A549 (cell line): ENCODE data around the gene ZBTB46. TPM values are rescaled to one million over a fixed set of nuclear protein-coding genes. Genes with fewer than 3 reads are reported as not detected.

Source experiments
- ATAC-seq, 2 experiments: fragments of 200-7000 bp in 1 of 2; fragments of >200 bp in 1 of 2; cut with Nextera tagmentation in 1 of 2; cut with Tn5 transposase in 1 of 2; 3 replicates each; pipeline versions ENCODE4 v1.8.0 to v1.9.1; 2018 to 2020; ENCODE audit warnings: mild to moderate bottlenecking in 1 of 2, moderate library complexity in 1 of 2
- CTCF ChIA-PET: fragments of 300-600 bp; sonication (Branson Sonifier 250); formaldehyde crosslinking; extraction: SDS; loops from one replicate; lab custom pipeline; 2021; ENCODE audit warnings: antibody characterized with exemption, inconsistent platforms; lab: Yijun Ruan, JAX
- POLR2A ChIA-PET: fragments of 350-600 bp; formaldehyde crosslinking; extraction: SDS; loops from one replicate; lab custom pipeline; 2021; ENCODE audit warnings: antibody characterized with exemption, inconsistent platforms; lab: Yijun Ruan, JAX
- DNase-seq, 2 experiments: peaks; one replicate each; pipeline versions ENCODE4 v3.0.0 to v3.0.0-alpha.2; 2011 to 2016; ENCODE audit warnings: low read depth in 1 of 2, low spot score in 1 of 2
- FAIRE-seq: peaks from 2 replicates; lab custom pipeline; 2011; peaks lifted over from hg19 to GRCh38; lab: Jason Lieb, UNC
- H3K27ac ChIP-seq, 2 experiments: fragments of >200 bp; sonication (Bioruptor Twin); formaldehyde crosslinking; 3 replicates each; pipeline ENCODE4 v1.5.1; 2016 to 2017
- H3K4me1 ChIP-seq: fragments of >200 bp; sonication (Bioruptor Twin); formaldehyde crosslinking; 3 replicates; pipeline ENCODE4 v1.6.1; 2016
- H3K4me2 ChIP-seq: fragments of >200 bp; sonication (Bioruptor Twin); formaldehyde crosslinking; 3 replicates; pipeline ENCODE4 v1.6.1; 2016
- H3K4me3 ChIP-seq: fragments of >200 bp; sonication (Bioruptor Twin); formaldehyde crosslinking; 3 replicates; pipeline ENCODE4 v1.5.1; 2016
- H3K9me3 ChIP-seq: fragments of >200 bp; sonication (Bioruptor Twin); formaldehyde crosslinking; 3 replicates; pipeline ENCODE4 v1.6.1; 2016
- CHD2 ChIP-seq: fragments of 150-350 bp; IDR thresholded peaks from 2 replicates; pipeline ENCODE4 v1.6.1; 2014; ENCODE audit warnings: low read length; ENCODE audit not compliant: partially characterized antibody
- CHD4 ChIP-seq: fragments of 200-600 bp; sonication (generic); IDR thresholded peaks from 2 replicates; pipeline ENCODE4 v1.6.1; 2016; ENCODE audit warnings: antibody characterized with exemption, mild to moderate bottlenecking, borderline replicate concordance
- CTCF ChIP-seq: fragments of >200 bp; sonication (Bioruptor Twin); formaldehyde crosslinking; IDR thresholded peaks from 3 replicates; pipeline ENCODE4 v1.5.1; 2016
- EHF ChIP-seq: fragments of 250-450 bp; sonication (Bioruptor Pico); IDR thresholded peaks from 2 replicates; pipeline ENCODE4 v1.5.0; 2020; ENCODE audit warnings: mild to moderate bottlenecking
- EHMT2 ChIP-seq: fragments of 200-600 bp; sonication (generic); IDR thresholded peaks from 2 replicates; pipeline ENCODE4 v1.6.1; 2016; ENCODE audit warnings: antibody characterized with exemption, low read depth, mild to moderate bottlenecking, moderate library complexity
- EP300 ChIP-seq, 2 experiments: fragments of >200 bp; sonication (Bioruptor Twin); formaldehyde crosslinking; IDR thresholded peaks; 2 replicates in 1 of 2; 3 replicates in 1 of 2; pipeline ENCODE4 v1.6.1; 2016 to 2017
- FOSL2 ChIP-seq, 2 experiments: fragments of 450-650 bp in 1 of 2; fragments of >200 bp in 1 of 2; sonication (Bioruptor Twin) in 1 of 2; formaldehyde crosslinking; IDR thresholded peaks; 2 replicates each; pipeline versions ENCODE4 v1.5.0 to v1.6.1; 2016 to 2020; ENCODE audit warnings: mild to moderate bottlenecking in 1 of 2, moderate library complexity in 1 of 2
- HES2 ChIP-seq: fragments of >200 bp; sonication (Bioruptor Twin); formaldehyde crosslinking; IDR thresholded peaks from 2 replicates; pipeline ENCODE4 v1.6.1; 2016
- HMGXB4 ChIP-seq: fragments of 250-450 bp; sonication (Bioruptor Pico); IDR thresholded peaks from 2 replicates; pipeline ENCODE4 v1.5.0; 2021; ENCODE audit warnings: mild to moderate bottlenecking, moderate library complexity, borderline replicate concordance
- JUN ChIP-seq, 2 experiments: fragments of >200 bp; sonication (Bioruptor Twin); formaldehyde crosslinking; IDR thresholded peaks; 2 replicates in 1 of 2; 3 replicates in 1 of 2; pipeline ENCODE4 v1.6.1; 2016 to 2017
- MAX ChIP-seq: IDR thresholded peaks from 2 replicates; pipeline ENCODE4 v1.6.1; 2012
- POLR2AphosphoS2 ChIP-seq: conservative IDR thresholded peaks from 2 replicates; pipeline ENCODE4 v1.6.1; 2012; ENCODE audit warnings: low read length, improper control_type of control experiment, inconsistent platforms
- RAD21 ChIP-seq, 2 experiments: fragments of >200 bp in 1 of 2; sonication (Bioruptor Twin) in 1 of 2; formaldehyde crosslinking in 1 of 2; IDR thresholded peaks in 1 of 2; conservative IDR thresholded peaks in 1 of 2; 2 replicates in 1 of 2; 3 replicates in 1 of 2; pipeline ENCODE4 v1.6.1; 2012 to 2018; ENCODE audit warnings: inconsistent platforms in 1 of 2
- RARB ChIP-seq: fragments of 250-450 bp; sonication (Bioruptor Pico); IDR thresholded peaks from 2 replicates; pipeline ENCODE4 v1.8.0; 2021; ENCODE audit warnings: mild to moderate bottlenecking, moderate library complexity
- SMC3 ChIP-seq: fragments of >200 bp; sonication (Bioruptor Twin); formaldehyde crosslinking; IDR thresholded peaks from 3 replicates; pipeline ENCODE4 v1.6.1; 2018; ENCODE audit warnings: inconsistent platforms
- ZNF302 ChIP-seq: fragments of 250-450 bp; sonication (Bioruptor Pico); IDR thresholded peaks from 2 replicates; pipeline ENCODE4 v1.9.0; 2021; ENCODE audit warnings: inconsistent platforms, mild to moderate bottlenecking, moderate library complexity
- WGBS: methylation state at CpG from one replicate; pipeline ENCODE4 v1.1.6; 2017; ENCODE audit errors: missing lambda C conversion rate; 5-methylcytosine and 5-hydroxymethylcytosine counted together
- polyA plus RNA-seq, 4 experiments: library from polyadenylated mRNA; depleted of rRNA in 3 of 4; stranded (reverse); fragments of >200 nt; fragmentation: RNase III in 1 of 4; extraction: RNeasy Plus Mini Kit Qiagen cat#74134 plus additional on column Dnase treatment in 1 of 4; gene quantifications; 2 replicates in 3 of 4; 3 replicates in 1 of 4; pipeline ENCODE4 v1.2.3, GENCODE V29; 2011 to 2017

ZBTB46 gene
- polyA plus RNA-seq, 2 of the 4 experiments (the other 2 are of a cell fraction) = 0.17 to 0.43 TPM

GRCh38 chr20:63819224-63819921 lies 11.7 kb downstream of the ZBTB46 start:
- 0 out of 3 replicates have a peak, but pooled peaks cover 5% of the 10 kb centered on the region for H3K4me1 ChIP-seq
- no peak overlapping the region for H3K27ac ChIP-seq
- H3K4me3 ChIP-seq = peak overlapping the region; percentile 41
- DNase-seq (peak; percentile 40 to 52), ATAC-seq (peak; percentile 77 to 81; a peak in 5 of 6 replicates), FAIRE-seq (no peak)
- peak overlapping the region; percentile 87 for H3K4me2 ChIP-seq
- H3K9me3 ChIP-seq = no peaks in the 10 kb centered on the region
- WGBS = 28% methylated on average over 24 of the region's 24 CpGs
- ChIA-PET POLR2A (interaction anchor here (0.7 to 1.1 kb wide), 2 partner anchors 59 to 696 kb away, joined by 5 to 7 read pairs; no protein-coding TSS in a partner anchor), CTCF (interaction anchor here (0.5 to 2.4 kb wide), 8 partner anchors 12 to 391 kb away, joined by 3 to 10 read pairs (median 3); partner anchors contain the start of gene ZBTB46)
- TF ChIP-seq HES2 (no peak), RARB (CRISPR knock-in tag) (no peak), MAX (no peak), SMC3 (peak; percentile 49), RAD21 (conservative IDR thresholded peaks at IDR 0.05 in 1 of 2, IDR thresholded peaks at IDR 0.05 in 1 of 2) (0 out of 5 replicates have a peak, but pooled peaks of 1 of the 2 experiments have one; percentile 15), CTCF (peak; percentile 39; the same call in 2 of the 3 replicates)

GRCh38 chr20:63815615-63816253 lies 15.3 kb downstream of the ZBTB46 start:
- no peak for FAIRE-seq
- ATAC-seq = no peak

More at GRCh38 chr20:63815615-63816253, 15.3 kb downstream of the ZBTB46 start:
- POLR2A ChIA-PET = no interaction called here
- WGBS = 76% methylated on average over 12 of the region's 14 CpGs
- DNase-seq = no peak
- H3K4me3 ChIP-seq = no peak overlapping the region
- H3K27ac ChIP-seq = no peak overlapping the region
- H3K9me3 ChIP-seq = no peaks in the 10 kb centered on the region
- H3K4me1 ChIP-seq = 0 out of 3 replicates have a peak, but pooled peaks cover 5% of the 10 kb centered on the region
- TF ChIP-seq MAX (no peak), FOSL2 (IDR thresholded peaks at IDR 0.05) (no peak), FOSL2 (CRISPR knock-in tag; IDR thresholded peaks at IDR 0.05) (no peak), EHMT2 (no peak), JUN (IDR thresholded peaks at IDR 0.05) (no peak), EHF (no peak), EP300 (IDR thresholded peaks at IDR 0.05) (no peak), HES2 (no peak), CHD2 (no peak), HMGXB4 (CRISPR knock-in tag) (no peak), POLR2AphosphoS2 (no peak), ZNF302 (CRISPR knock-in tag) (no peak), CHD4 (no peak)
- CTCF ChIA-PET = no interaction called here
- no peak overlapping the region for H3K4me2 ChIP-seq
